Upper lobe of left lung (tissue), 4 donors: ENCODE results near the gene HECTD4.

ENCODE experiments used
- CTCF ChIP-seq, 6 experiments: fragments of 450-650 bp in 4 of 6; fragments of 200-600 bp in 2 of 6; sonication (generic) in 2 of 6; IDR thresholded peaks; one replicate each; pipeline ENCODE4 v1.5.1; 2016 to 2019; ENCODE audit warnings: antibody characterized with exemption in 6 of 6
- POLR2AphosphoS5 ChIP-seq, 2 donors: sonication (generic); formaldehyde crosslinking; IDR thresholded peaks; one replicate each; pipeline ENCODE4 v1.5.1; 2017; ENCODE audit warnings: antibody characterized with exemption in 2 of 2

GRCh38 chr12:112370868-112371510 is 11.2 kb downstream of the HECTD4 start:
- TF ChIP-seq CTCF (IDR thresholded peaks at IDR 0.05), result no peak
- no peak for TF ChIP-seq POLR2AphosphoS5 (IDR thresholded peaks at IDR 0.05)
